Kidney (tissue), 22 donors: ENCODE data around the gene LRIT3. TPM values are rescaled to one million over a fixed set of nuclear protein-coding genes. Genes with fewer than 3 reads are reported as not detected.

ENCODE experiments used
- DNase-seq, 5 donors: peaks; one replicate each; pipeline ENCODE4 v3.0.0-alpha.2; 2013 to 2020
- FAIRE-seq: peaks from 2 replicates; lab custom pipeline; 2012; peaks lifted over from hg19 to GRCh38; lab: Jason Lieb, UNC
- H3K27ac ChIP-seq, 2 donors: one replicate each; pipeline ENCODE4 v1.7.0; 2013; ENCODE audit warnings: low read depth in 2 of 2, low read length in 2 of 2, inconsistent platforms in 1 of 2
- H3K27me3 ChIP-seq: one replicate; pipeline ENCODE4 v1.7.1; 2013; ENCODE audit warnings: low read length, inconsistent platforms; ENCODE audit not compliant: control insufficient read depth, insufficient read depth
- H3K36me3 ChIP-seq, 3 donors: one replicate each; pipeline versions ENCODE4 v1.7.0 to v1.7.1; 2013; ENCODE audit warnings: low read length in 3 of 3, control low read depth in 1 of 3, inconsistent platforms in 1 of 3; ENCODE audit not compliant: insufficient read depth in 3 of 3, control insufficient read depth in 2 of 3
- H3K4me1 ChIP-seq, 3 donors: one replicate each; pipeline versions ENCODE4 v1.7.0 to v1.7.1; 2013; ENCODE audit warnings: low read length in 3 of 3, inconsistent platforms in 1 of 3, low read depth in 1 of 3; ENCODE audit not compliant: control insufficient read depth in 2 of 3, insufficient read depth in 2 of 3
- H3K4me3 ChIP-seq, 3 donors: one replicate each; pipeline versions ENCODE4 v1.7.0 to v1.8.1; 2013; ENCODE audit warnings: low read length in 3 of 3, control low read depth in 1 of 3, inconsistent platforms in 1 of 3
- H3K9ac ChIP-seq, 3 donors: one replicate each; pipeline versions ENCODE4 v1.7.0 to v1.7.1; 2013; ENCODE audit warnings: low read length in 3 of 3, control low read depth in 1 of 3, inconsistent platforms in 1 of 3
- H3K9me3 ChIP-seq, 3 donors: one replicate each; pipeline versions ENCODE4 v1.7.0 to v1.7.1; 2013; ENCODE audit warnings: low read length in 3 of 3, control low read depth in 1 of 3, inconsistent platforms in 1 of 3; ENCODE audit not compliant: control insufficient read depth in 2 of 3, insufficient read depth in 1 of 3
- CTCF ChIP-seq: IDR thresholded peaks from 3 replicates; pipeline ENCODE4 v1.5.1; 2012; ENCODE audit warnings: mild to moderate bottlenecking, moderate library complexity, borderline replicate concordance; ENCODE audit not compliant: insufficient read depth; ENCODE audit errors: extremely low read depth
- intact Hi-C: fragments of 100-400 bp; cut with DNase I; formaldehyde crosslinking; loops from one replicate; pipeline ENCODE4 v1.11.1; 2022
- long read RNA-seq, 10 donors: library from polyadenylated mRNA in 1 of 10; unstranded in 1 of 10; transcript quantifications; one replicate each; pipeline ENCODE4 v2.0.0 and lab custom pipeline, GENCODE V29; 2021 to 2026
- polyA plus RNA-seq: library from polyadenylated mRNA; stranded (reverse); fragments of 350-450 nt; fragmentation: Illumina TruSeq; extraction: RNeasy Lipid Tissue Mini Kit (QIAGEN cat#74804); gene quantifications from one replicate; pipeline ENCODE4 v1.2.3, GENCODE V29; 2014; ENCODE audit warnings: low read depth, low replicate concordance; ENCODE audit not compliant: insufficient read depth
- total RNA-seq: library from RNA; stranded (reverse); fragmentation: NEBNext Ultra II Directional; extraction: Animal tissue kit (Norgen Biotek cat#: 25700); gene quantifications from one replicate; pipeline ENCODE4 v1.2.1, GENCODE V29; 2021
- donor health status: control.
- donor health status: control.
- donor health status: control.
- donor health status: control.
- donor health status: control.
- donor health status: DM: yes; HTN: yes; CAD: no.
- donor health status: Normal renal cell carcinoma (clear cell type).

The LRIT3 gene
- 0.25 TPM for total RNA-seq
- polyA plus RNA-seq = 0.62 TPM
- long read RNA-seq, donor 1 = 0 reads
- long read RNA-seq, donor 2 = 0 reads
- long read RNA-seq, donor 3 = 0 reads
- long read RNA-seq, donor 4 = 0 reads
- long read RNA-seq, donor 5 = 0 reads
- long read RNA-seq, donor 6 = 0 reads
- long read RNA-seq, donor 7 = 0 reads
- long read RNA-seq, donor 8 = 0 reads
- long read RNA-seq, donor 9 = 0 reads
- long read RNA-seq, donor 10 = 0 reads

GRCh38 chr4:109847896-109848442 lies at the start of gene LRIT3:
TSS of gene LRIT3 (plus strand) at chr4:109848107. CDS start at chr4:109848202, 95 bp downstream.
- TF ChIP-seq CTCF = no peak
- intact Hi-C loops = no loop called here
- DNase-seq (no peak), FAIRE-seq (no peak)
- Histone ChIP-seq H3K4me3 (peak within 1 kb of the TSS in 1 of 3 donors; percentile 9), H3K36me3 (no peaks in the 10 kb centered on the region), H3K27me3 (no peaks in the 10 kb centered on the region), H3K9ac (peak within 1 kb of the TSS in 1 of 3 donors; percentile 24), H3K9me3 (no peaks in the 10 kb centered on the region), H3K4me1 (no peaks in the 10 kb centered on the region), H3K27ac (no peak within 1 kb of the TSS)

GRCh38 chr4:109798866-109799265 lies 49.0 kb upstream of the LRIT3 start:
- FAIRE-seq = no peak
- Histone ChIP-seq H3K36me3 (no peaks in the 10 kb centered on the region), H3K4me3 (peak overlapping the region in 1 of 3 donors; percentile 23), H3K27me3 (no peaks in the 10 kb centered on the region), H3K27ac (no peak overlapping the region), H3K4me1 (peaks cover 0 to 8% (median 7%) of the 10 kb centered on the region in 3 donors), H3K9me3 (peaks cover 0 to 11% (median 0%) of the 10 kb centered on the region in 3 donors), H3K9ac (no peak overlapping the region)
- intact Hi-C loops = no loop called here
- DNase-seq = no peak
- no peak for TF ChIP-seq CTCF

GRCh38 chr4:109801099-109801789 lies 46.7 kb upstream of the LRIT3 start:
- Histone ChIP-seq H3K36me3 (no peaks in the 10 kb centered on the region), H3K9ac (peak overlapping the region in 2 of 3 donors; percentile 31 to 43), H3K27me3 (no peaks in the 10 kb centered on the region), H3K27ac (peak overlapping the region; percentile 5 to 11), H3K4me1 (peaks cover 0 to 8% (median 7%) of the 10 kb centered on the region in 3 donors), H3K9me3 (peaks cover 0 to 4% (median 0%) of the 10 kb centered on the region in 3 donors), H3K4me3 (peak overlapping the region; percentile 40 to 65 (median 63))
- no peak for TF ChIP-seq CTCF
- no peak for FAIRE-seq
- DNase-seq = peak in 1 of 5 donors; percentile 19
- intact Hi-C loops = loop anchor here (10.0 kb wide), 1 partner anchor 96 kb away; the partner anchor contains the start of gene CASP6
